Measurements from ENCODE around the gene TBCEL.
"Not testable (repeated sequence)": the region's sequence is repeated elsewhere in the genome, so short reads cannot be mapped to it uniquely, and the experiment has no call there.

TBCEL gene

DNA sequence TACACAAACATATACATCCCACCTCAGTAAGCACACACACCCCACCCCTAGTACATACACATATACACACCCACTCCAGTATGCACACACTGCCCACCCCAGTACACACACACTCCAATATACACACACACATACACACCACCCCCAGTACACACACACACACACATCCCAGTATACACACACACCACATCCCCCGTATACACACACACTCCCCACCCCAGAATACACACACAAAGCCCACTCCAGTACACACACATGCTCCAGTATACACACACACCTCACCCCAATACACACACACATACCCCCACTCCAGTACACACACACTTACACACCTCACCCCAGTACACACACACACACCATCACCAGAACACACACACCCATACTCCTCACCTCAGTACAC, 84.5 kb downstream of the TBCEL start:
- no peak for DNase-seq

- no peak for DNase-seq
Observed at GRCh38 chr11:121109471-121109870, 85.6 kb downstream of the TBCEL start.

DNA sequence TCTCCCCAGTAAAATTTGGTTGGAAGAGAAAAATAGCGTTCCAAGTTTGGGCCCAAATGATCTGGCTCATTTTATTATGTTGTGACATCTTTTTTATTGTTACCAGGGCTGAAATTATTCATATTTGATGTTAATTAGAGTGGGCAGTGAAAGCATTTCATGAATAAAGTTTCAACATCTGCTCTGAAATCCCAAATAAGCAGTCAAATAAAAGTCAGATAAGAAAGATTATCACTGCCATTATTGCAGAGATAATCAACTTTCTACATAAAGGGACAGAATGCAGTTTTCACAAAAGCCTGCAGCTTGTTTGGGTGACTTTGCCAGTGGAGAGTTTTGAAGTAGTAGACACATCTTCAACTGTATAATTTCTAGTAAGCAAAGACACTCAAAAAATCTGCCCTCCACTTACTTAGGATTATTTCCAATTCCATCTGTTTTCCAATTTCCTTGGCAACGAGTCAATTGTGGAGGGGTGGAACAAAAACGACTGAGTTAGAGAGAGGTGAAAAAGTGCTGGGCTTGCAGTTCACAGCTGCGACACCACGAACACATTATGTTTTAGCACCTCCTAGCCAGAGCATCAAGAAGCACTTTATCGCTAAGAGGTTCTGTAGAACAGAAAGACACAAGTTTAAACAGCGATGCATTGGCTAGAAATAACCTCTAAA, 86.1 kb downstream of the TBCEL start:
- DNase-seq: no peak

DNA sequence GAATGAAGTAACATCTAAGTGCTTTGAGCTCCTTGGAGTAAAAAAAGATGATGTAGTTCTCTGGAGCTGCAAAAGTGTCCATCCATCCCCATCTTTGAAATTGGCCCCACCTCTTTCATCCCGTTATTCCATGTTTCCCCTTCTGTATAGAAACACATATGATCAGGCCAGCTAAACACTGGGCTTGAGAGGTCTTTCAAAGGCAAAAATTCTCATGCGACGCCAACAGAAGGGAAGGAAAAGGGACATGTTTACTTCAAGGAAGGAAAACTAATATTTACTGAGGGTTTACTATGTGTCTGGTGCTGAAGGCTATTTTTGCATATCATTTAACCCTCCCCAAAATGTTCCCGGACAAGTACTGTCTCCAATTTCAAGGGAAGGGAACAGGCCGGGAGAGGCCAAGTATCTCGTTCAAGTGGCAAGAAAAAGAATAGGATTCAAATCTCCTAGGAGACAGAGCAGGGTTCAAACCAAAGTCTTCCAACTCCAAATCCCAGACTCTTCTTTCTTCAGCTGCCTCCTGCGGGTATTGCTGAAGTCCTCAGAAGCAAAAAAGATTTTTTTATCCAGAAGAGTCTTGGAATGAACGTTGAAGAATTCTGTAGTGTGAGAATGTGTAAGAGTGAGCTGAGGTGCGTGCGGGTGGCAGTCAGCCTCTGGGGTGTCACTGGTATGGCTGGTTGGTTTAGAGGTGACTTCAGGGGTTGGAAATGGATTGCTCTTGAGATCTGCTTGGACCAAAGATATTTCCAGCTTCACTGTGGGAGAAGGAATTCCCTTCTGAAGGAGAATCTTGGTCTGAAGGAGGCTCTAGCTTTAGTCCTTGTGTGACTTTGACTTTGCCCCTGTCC, 87.2 kb downstream of the TBCEL start:
- no peak for DNase-seq

DNA sequence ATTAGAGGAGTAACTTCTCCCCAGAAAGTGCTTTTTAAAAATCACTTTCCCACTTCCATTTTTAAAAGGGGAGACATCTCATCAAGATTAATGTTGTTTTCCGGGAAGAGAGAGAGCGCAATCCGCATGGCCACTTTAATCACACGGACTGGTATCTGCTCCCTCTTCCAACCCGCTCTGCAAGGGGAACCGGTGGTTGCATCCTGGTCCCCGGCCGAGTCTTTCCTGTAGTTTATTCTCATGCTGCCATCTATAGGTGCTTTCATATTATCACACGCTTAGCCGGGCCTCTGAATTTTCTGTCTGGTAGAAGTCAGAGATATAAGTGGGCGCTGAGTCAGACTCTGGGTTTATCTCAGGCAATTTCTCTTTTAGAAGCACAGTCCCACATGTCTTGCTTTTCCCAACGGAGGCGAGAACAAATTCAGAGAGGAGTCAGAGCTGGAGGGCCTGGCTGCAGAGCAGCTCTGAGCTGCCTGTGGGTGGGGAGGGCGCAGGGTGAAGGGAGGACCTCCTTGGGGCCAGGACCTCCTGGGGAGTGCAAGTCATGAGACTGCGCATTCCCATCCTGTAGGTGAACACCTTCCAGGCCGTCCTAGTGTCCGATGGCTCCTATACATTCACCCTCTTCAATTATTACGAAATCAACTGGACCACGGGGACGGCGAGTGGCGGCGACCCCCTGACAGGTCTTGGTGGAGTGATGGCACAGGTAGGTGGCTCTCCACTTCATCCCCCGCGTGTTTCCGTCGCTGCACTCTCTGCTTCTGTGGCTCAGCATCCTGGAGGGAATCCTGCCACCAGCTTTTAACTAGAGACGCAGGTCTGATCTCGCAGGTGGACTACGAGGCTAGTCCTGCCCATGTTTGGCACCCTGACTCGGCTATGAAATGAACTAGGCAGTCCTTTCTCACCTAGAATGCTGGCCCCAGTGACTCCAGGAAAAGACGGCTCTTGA, 88.9 kb downstream of the TBCEL start:
- DNase-seq: no peak

GRCh38 chr11:121113611-121114010, 89.7 kb downstream of the TBCEL start:
- no peak for DNase-seq

DNA sequence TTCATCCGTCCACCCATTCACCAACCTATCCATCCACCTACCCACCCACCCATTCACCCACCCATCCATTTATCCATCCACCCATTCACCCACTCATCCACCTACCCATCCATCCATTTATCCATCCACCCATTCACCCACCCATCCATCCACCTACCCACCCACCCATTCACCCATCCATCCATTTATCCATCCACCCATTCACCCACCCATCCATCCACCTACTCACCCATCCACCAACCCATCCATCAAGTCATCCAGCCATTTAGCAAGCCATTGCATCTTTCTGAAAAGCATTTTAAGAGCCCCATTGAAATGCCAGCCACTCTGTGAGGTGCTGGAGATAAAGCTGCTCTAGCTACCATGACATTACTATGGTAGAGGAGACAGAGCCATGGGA, 91.1 kb downstream of the TBCEL start:
- not testable (repeated sequence) for DNase-seq

- DNase-seq: no peak
Observed at GRCh38 chr11:121117788-121118187, 93.9 kb downstream of the TBCEL start.

DNA sequence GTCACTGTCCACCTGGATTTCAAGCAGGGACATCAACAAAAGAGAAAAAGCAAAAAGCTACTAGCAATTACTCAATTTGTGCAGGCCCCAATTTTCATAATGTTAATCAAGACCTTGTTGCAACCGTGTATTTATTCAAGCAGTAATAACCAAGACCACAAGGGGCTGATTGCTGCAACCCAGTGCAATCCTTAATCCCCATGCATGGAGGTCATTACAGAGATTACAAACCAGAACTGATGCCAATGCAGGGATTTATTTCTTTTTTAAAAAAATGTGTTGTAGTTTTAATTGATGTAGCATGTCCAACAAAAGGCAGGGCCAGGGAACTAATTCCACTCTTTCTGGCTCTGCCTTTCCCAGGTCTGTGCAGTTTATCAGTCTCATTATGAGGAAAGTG, 95.5 kb downstream of the TBCEL start:
- DNase-seq: no peak

DNA sequence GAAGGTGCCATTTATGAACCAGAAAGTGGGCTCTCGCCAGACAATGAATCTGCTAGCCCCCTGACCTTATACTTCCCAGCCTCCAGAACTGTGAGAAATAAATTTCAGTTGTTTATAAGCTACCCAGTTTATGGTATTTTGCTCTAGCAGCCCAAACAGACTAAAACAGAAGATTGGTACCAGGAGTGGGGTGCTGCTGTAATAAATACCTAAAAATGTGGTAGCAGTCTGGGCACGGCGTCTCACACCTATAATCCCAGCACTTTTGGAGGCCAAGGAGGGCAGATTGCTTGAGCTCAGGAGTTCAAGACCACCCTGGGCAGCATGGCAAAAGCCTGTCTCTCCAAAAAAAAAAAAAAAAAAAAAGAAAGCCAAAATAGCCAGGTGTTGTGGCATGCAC, 98.4 kb downstream of the TBCEL start:
- no peak for DNase-seq

GRCh38 chr11:121123496-121124069, 99.7 kb downstream of the TBCEL start:
- no peak for DNase-seq

DNA sequence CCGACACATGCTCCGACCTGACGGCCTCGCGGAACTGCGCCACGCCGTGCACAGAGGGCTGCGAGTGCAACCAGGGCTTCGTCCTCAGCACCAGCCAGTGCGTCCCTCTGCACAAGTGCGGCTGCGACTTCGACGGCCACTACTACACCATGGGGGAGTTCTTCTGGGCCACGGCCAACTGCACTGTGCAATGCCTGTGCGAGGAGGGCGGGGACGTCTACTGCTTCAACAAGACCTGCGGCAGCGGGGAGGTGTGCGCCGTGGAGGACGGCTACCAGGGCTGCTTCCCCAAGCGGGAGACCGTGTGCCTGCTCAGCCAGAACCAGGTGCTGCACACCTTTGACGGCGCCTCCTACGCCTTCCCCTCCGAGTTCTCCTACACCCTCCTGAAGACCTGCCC, 103.9 kb downstream of the TBCEL start:
- DNase-seq: no peak

DNA sequence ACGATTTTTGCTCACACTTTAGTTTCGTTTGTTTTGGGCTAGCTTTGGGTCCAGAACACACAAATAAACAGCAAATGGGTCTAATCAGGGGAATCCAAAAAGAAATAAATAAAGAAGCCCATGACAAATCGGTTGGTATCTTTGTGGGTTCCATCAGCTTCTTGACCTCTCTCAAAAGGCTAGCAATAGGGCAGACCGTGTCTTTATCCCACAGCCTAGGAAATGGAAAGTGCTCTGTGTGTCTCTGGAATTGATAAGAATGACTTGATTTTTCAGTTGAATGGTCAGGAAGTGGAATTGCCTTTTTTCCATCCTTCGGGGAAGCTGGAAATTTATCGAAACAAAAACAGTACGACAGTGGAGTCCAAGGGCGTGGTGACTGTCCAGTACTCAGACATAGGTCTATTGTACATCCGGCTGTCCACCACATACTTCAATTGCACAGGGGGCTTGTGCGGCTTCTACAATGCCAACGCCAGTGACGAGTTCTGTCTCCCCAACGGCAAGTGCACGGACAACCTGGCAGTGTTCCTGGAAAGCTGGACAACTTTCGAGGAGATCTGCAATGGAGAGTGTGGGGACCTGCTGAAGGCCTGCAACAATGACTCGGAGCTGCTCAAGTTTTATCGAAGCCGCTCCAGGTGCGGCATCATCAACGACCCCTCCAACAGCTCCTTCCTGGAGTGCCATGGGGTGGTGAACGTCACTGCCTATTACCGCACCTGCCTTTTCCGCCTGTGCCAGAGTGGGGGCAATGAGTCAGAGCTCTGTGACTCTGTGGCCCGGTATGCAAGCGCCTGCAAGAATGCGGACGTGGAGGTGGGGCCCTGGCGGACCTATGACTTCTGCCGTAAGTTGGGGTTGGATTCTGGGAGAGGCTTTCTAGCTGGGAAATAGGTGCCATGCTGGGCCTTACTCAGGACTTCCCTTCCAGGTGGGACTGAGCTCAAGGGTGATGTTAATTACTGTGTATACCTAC, 105.7 kb downstream of the TBCEL start:
- DNase-seq: no peak

DNA sequence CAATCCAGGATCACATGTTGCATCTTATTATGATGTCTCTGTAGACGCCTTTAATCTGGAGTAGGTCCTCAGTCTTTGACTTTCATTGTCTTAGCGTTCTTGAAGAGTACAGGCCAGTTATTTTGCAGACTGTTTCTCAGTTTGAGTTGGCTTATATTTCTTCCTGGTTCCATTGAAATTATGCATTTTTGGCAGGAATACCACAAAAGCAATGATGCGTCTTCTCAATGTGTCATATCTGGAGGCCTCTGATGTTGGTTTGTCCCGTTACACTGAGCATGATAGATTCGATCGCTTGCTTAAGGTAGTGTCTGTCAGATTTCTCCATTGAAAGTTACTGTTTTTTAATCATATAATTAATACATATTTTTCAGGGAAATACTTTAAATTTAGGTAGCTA, 107.8 kb downstream of the TBCEL start:
- no peak for DNase-seq

- DNase-seq: no peak
Observed at GRCh38 chr11:121132211-121132976, 108.5 kb downstream of the TBCEL start.

- no peak for DNase-seq
Observed at GRCh38 chr11:121134741-121135312, 110.9 kb downstream of the TBCEL start.

DNA sequence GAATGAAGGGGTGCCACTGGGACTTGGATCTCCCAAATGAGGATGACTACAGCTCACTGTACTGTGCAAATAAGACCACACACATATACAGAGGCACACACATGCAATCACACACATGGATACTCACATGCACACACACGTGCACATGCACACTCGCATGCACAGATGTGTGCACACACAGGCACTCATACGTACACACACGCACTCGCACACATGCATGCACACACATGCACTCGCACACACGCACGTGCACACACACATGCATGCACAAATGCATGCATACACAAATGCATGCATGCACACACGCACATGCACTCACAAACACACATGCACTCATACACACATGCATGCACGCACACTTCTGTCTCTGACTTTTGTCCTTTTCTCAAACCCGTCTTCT, 113.1 kb downstream of the TBCEL start:
- no peak for DNase-seq

DNA sequence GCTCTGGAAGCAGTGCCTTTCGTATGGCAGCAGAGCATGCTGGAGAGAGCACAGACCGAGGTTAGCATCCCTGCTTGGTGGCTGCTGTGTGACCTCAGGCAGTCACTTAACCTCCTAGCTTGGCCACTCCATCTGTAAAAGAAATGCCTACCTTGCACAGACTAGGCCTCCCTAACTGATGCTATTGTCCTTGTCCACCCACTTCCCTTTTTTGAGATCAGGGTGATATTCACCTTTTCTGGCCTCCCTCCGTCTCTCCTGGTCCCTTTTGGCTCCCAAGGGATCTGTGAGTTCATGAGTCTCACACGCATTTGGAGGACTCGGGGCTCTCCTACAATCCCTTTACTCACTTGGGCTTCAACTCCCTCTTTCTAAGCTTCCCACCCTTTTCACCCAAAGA, 114.4 kb downstream of the TBCEL start:
- no peak for DNase-seq

DNA sequence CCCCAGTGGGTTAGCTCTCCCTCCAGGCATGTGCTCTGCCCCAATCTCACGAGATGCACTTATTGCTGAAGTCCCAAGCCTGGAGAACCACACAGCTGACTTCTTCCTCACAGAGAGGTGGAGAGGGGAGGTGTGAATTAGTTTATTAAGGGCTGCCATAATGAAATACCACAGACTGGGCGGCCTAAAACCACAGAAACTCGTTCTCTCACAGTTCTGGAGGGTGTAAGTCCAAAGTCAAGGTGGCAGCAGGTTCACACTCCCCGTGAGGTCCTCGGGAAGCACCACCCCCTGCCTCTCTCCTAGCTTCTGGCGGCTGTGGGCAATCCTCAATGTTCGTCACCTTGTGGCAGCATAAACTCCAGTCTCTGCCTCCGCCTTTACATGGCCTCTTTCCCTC, 116.5 kb downstream of the TBCEL start:
- DNase-seq: no peak
